Measurements from ENCODE around the gene POLD2. TPM values are rescaled to one million over a fixed set of nuclear protein-coding genes. Genes with fewer than 3 reads are reported as not detected.

POLD2 gene
- total and polyA plus RNA-seq, 2 of the 4 experiments (the other 2 are of a cell fraction), result 142 to 163 TPM

DNA sequence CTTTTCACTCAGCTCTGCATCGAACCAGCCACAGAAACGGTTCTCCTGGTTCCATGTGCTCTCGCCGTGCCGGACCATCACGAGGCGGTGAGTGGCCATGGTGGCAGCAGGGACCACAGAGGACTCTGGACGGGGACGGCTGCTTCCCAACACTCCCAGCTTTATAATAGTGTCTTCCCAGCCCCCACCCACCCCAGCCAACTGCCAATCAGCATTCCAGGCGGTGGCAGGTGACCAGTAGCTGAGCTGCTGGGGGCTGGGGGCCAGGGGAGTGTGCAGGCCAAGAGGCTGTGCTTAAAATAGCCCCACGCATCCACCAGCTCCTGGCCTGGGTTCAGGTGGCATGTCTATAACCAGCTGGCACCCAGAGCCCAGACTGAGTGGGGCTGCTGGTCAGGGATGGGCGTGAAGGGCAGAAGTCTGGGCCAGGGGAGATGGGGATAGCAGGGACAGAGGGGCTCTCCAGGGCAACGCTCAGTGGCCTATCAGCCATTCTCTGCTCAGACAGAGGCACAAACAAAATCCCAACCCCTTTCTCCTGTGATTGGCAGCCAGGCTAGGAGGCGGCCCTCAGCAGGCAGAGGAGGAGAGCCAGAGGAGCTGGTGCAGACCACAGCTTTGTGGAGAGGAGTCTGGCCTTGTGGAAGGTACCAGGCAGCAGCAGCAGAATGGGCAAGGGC, 57.8 kb downstream of the POLD2 start, which contains the start of gene PGAM2:
Gene PGAM2 (minus strand): TSS at position 137 of the 680 bp plus-strand sequence. CDS start 38 bp downstream, at position 99.
- WGBS, 2 experiments (ENCODE audit: extremely low coverage in 2 of 2, insufficient read length in 1 of 2), result 32% methylated on average over 8 of the region's 14 CpGs; no CpG with 5 or more reads in 1 of the 2 experiments
- peak; percentile 53 for ATAC-seq (ENCODE audit: low read depth)
- Histone ChIP-seq H3K4ac (ENCODE audit: low read depth, low read length) (peak within 1 kb of the TSS; percentile 27; the same call in 1 of the 2 replicates), H4K5ac (ENCODE audit: low read depth, low read length) (no peak within 1 kb of the TSS), H4K8ac (ENCODE audit: low read depth in 2 of 2, low read length in 2 of 2) (no peak within 1 kb of the TSS; a peak in 2 of 4 replicates), H3K56ac (ENCODE audit: extremely low read depth, insufficient read depth, low read length) (no peak within 1 kb of the TSS), H3K4me2 (ENCODE audit: low read depth, low read length) (no peak within 1 kb of the TSS), H3K9me3 (ENCODE audit: control insufficient read depth, insufficient read depth, low read length) (no peaks in the 10 kb centered on the region), H3K27ac (ENCODE audit: insufficient read depth, low read length) (no peak within 1 kb of the TSS), H3K14ac (replicated peaks; ENCODE audit: low read depth, low read length) (0 out of 2 replicates have a peak within 1 kb of the TSS, but pooled peaks have one; percentile 47), H3K4me3 (ENCODE audit: insufficient read depth, low read depth, low read length) (no peak within 1 kb of the TSS), H4K20me1 (ENCODE audit: insufficient read depth, low read length) (peaks cover 18% of the 10 kb centered on the region), H2AK5ac (ENCODE audit: low read depth, low read length) (peak within 1 kb of the TSS; percentile 56), H3K9ac (ENCODE audit: low read depth, low read length) (no peak within 1 kb of the TSS), H3K36me3 (ENCODE audit: control insufficient read depth, insufficient read depth, low read length) (peaks cover 16% of the 10 kb centered on the region), H3K18ac (ENCODE audit: low read depth, low read length) (no peak within 1 kb of the TSS), H3K23ac (ENCODE audit: low read depth, low read length) (peak within 1 kb of the TSS; percentile 90; the same call in 1 of the 2 replicates), H3K4me1 (ENCODE audit: control insufficient read depth, insufficient read depth, low read length) (peaks cover 9% of the 10 kb centered on the region), H2BK20ac (ENCODE audit: low read depth, low read length) (no peak within 1 kb of the TSS), H3K9me1 (ENCODE audit: insufficient read depth, low read length) (no peaks in the 10 kb centered on the region), H3K79me1 (ENCODE audit: low read depth in 1 of 2, low read length in 2 of 2) (no peaks in the 10 kb centered on the region), H4K91ac (ENCODE audit: insufficient read depth, low read depth, low read length) (no peak within 1 kb of the TSS), H2BK120ac (ENCODE audit: low read depth, low read length) (no peak within 1 kb of the TSS), H3K27me3 (ENCODE audit: control insufficient read depth, insufficient read depth, low read length) (no peaks in the 10 kb centered on the region), H2BK15ac (ENCODE audit: low read depth, low read length) (no peak within 1 kb of the TSS), H2AFZ (replicated peaks; ENCODE audit: low read length, poor library complexity) (peak within 1 kb of the TSS; percentile 67), H2AK9ac (replicated peaks; ENCODE audit: low read depth, low read length, poor library complexity) (peak within 1 kb of the TSS; percentile 33), H2BK5ac (ENCODE audit: low read depth, low read length, poor library complexity, severe bottlenecking) (no peak within 1 kb of the TSS)
- no TSS peak for BruUV-seq (replicated peaks)
- in situ Hi-C loops (cut with MboI; ENCODE audit: low sequenced_read_pairs), result loop anchor here (5.0 kb wide), 1 partner anchor 132 kb away; no protein-coding TSS in a partner anchor
- dilution Hi-C loops (cut with HindIII; ENCODE audit: low sequenced_read_pairs, unreplicated experiment), result no loop called here
- DNase-seq, result no peak
- CTCF ChIA-PET, result no interaction called here
- POLR2A ChIA-PET (ENCODE audit: unreplicated experiment), result interaction anchor here (0.6 kb wide), 1 partner anchor 20 kb away, joined by 19 read pairs; no protein-coding TSS in a partner anchor
- TF ChIP-seq MAZ (IDR thresholded peaks at IDR 0.05; ENCODE audit: borderline replicate concordance, low read depth, low read length) (no peak), FOS (IDR thresholded peaks at IDR 0.05; ENCODE audit: low read depth, low read length) (no peak), RCOR1 (IDR thresholded peaks at IDR 0.05; ENCODE audit: insufficient replicate concordance, low read length) (no peak), MXI1 (IDR thresholded peaks at IDR 0.05; ENCODE audit: borderline replicate concordance, low read depth, low read length) (no peak)
- intact Hi-C loops (cut with micrococcal nuclease), result no loop called here
